ENCODE measurements around the gene CYP3A5. TPM values are rescaled to one million over a fixed set of nuclear protein-coding genes. Genes with fewer than 3 reads are reported as not detected.
A peak's percentile ranks its signal among the peaks of the same experiment; 100 is the strongest.
"Not testable (repeated sequence)": the region's sequence is repeated elsewhere in the genome, so short reads cannot be mapped to it uniquely, and the experiment has no call there.

CYP3A5 gene
- polyA plus RNA-seq, 1 donor, result 1.0 TPM

- DNase-seq, result no peak
Measured at GRCh38 chr7:99638731-99639130, 41.1 kb downstream of the CYP3A5 start.

GRCh38 chr7:99637414-99637813 is 42.4 kb downstream of the CYP3A5 start:
- DNase-seq, result not testable (repeated sequence)

- DNase-seq, result no peak
Measured at GRCh38 chr7:99631295-99632109, 48.3 kb downstream of the CYP3A5 start.

GRCh38 chr7:99629643-99630042 is 50.2 kb downstream of the CYP3A5 start:
- no peak for DNase-seq

- DNase-seq, result no peak
Measured at GRCh38 chr7:99628471-99629465, 51.0 kb downstream of the CYP3A5 start.

- no peak for DNase-seq
Measured at GRCh38 chr7:99627513-99627912, 52.3 kb downstream of the CYP3A5 start.

GRCh38 chr7:99626661-99627060 is 53.1 kb downstream of the CYP3A5 start:
- no peak for DNase-seq

GRCh38 chr7:99625961-99626360 is 53.8 kb downstream of the CYP3A5 start:
- DNase-seq, result no peak

- no peak for DNase-seq
Measured at GRCh38 chr7:99625321-99625720, 54.5 kb downstream of the CYP3A5 start.

- no peak for DNase-seq
Measured at GRCh38 chr7:99624484-99624883, 55.3 kb downstream of the CYP3A5 start.

GRCh38 chr7:99623702-99624447 is 55.9 kb downstream of the CYP3A5 start:
- DNase-seq, result no peak

GRCh38 chr7:99623091-99623693 is 56.6 kb downstream of the CYP3A5 start:
- DNase-seq, result no peak

GRCh38 chr7:99622596-99622995 is 57.2 kb downstream of the CYP3A5 start:
- DNase-seq, result no peak

GRCh38 chr7:99621271-99621670 is 58.5 kb downstream of the CYP3A5 start:
- no peak for DNase-seq

GRCh38 chr7:99619571-99620130 is 60.1 kb downstream of the CYP3A5 start:
- DNase-seq, result no peak

GRCh38 chr7:99618726-99619125 is 61.1 kb downstream of the CYP3A5 start:
- DNase-seq, result no peak

GRCh38 chr7:99617192-99617781 is 62.5 kb downstream of the CYP3A5 start:
- no peak for DNase-seq

GRCh38 chr7:99616359-99617191 is 63.2 kb downstream of the CYP3A5 start, which contains the start of gene ZSCAN25:
Gene ZSCAN25, plus strand, starts transcription at chr7:99616946. Its CDS starts 2,661 bp downstream, at chr7:99619607.
- peak; percentile 90 for DNase-seq

GRCh38 chr7:99615989-99616358 is 63.8 kb downstream of the CYP3A5 start:
- DNase-seq, result no peak

GRCh38 chr7:99614495-99614894 is 65.3 kb downstream of the CYP3A5 start:
- no peak for DNase-seq
